ENCODE data around the gene NBEAL1.

NBEAL1 gene

GRCh38 chr2:203014456-203015199, at the start of gene NBEAL1 (continued):
- TF ChIP-seq ZSCAN23 (tag by site-specific recombination; IDR thresholded peaks at IDR 0.05) (no peak), ZNF768 (tag by site-specific recombination; IDR thresholded peaks at IDR 0.05) (no peak), ZNF302 (tag by site-specific recombination; IDR thresholded peaks at IDR 0.05; ENCODE audit: low read depth) (no peak), ZBTB10 (tag by site-specific recombination; IDR thresholded peaks at IDR 0.05) (peak; percentile 61; the same call in 1 of the 2 replicates), ZNF629 (tag by site-specific recombination; IDR thresholded peaks at IDR 0.05) (peak; percentile 99), ZNF692 (tag by site-specific recombination; IDR thresholded peaks at IDR 0.05) (no peak), ZNF423 (tag by site-specific recombination; IDR thresholded peaks at IDR 0.05) (no peak), AEBP2 (tag by site-specific recombination; IDR thresholded peaks at IDR 0.05; ENCODE audit: borderline replicate concordance) (no peak), ZNF394 (tag by site-specific recombination; IDR thresholded peaks at IDR 0.05; ENCODE audit: borderline replicate concordance) (no peak), ZNF175 (tag by site-specific recombination; IDR thresholded peaks at IDR 0.05) (no peak), ZNF530 (tag by site-specific recombination; IDR thresholded peaks at IDR 0.05; ENCODE audit: low read depth) (no peak), ZBTB6 (tag by site-specific recombination; IDR thresholded peaks at IDR 0.05) (0 out of 2 replicates have a peak, but pooled peaks have one; percentile 35), ZNF777 (tag by site-specific recombination; IDR thresholded peaks at IDR 0.05; ENCODE audit: borderline replicate concordance) (peak; percentile 99), ZNF548 (tag by site-specific recombination; IDR thresholded peaks at IDR 0.05) (no peak), ZNF112 (tag by site-specific recombination; IDR thresholded peaks at IDR 0.05) (no peak), PATZ1 (tag by site-specific recombination; IDR thresholded peaks at IDR 0.05) (peak; percentile 75), ZNF658 (tag by site-specific recombination; IDR thresholded peaks at IDR 0.05) (no peak), ZNF341 (tag by site-specific recombination; IDR thresholded peaks at IDR 0.05; ENCODE audit: low read depth) (no peak), ZNF37A (tag by site-specific recombination; IDR thresholded peaks at IDR 0.05) (no peak), ZNF560 (tag by site-specific recombination; IDR thresholded peaks at IDR 0.05; ENCODE audit: borderline replicate concordance) (no peak), ZNF221 (tag by site-specific recombination; IDR thresholded peaks at IDR 0.05; ENCODE audit: borderline replicate concordance) (no peak), ZNF549 (tag by site-specific recombination; IDR thresholded peaks at IDR 0.05) (no peak), PRDM6 (tag by site-specific recombination; IDR thresholded peaks at IDR 0.05) (peak; percentile 51; the same call in 1 of the 2 replicates), PBX3 (CRISPR knock-in tag; IDR thresholded peaks at IDR 0.05) (peak; percentile 53; the same call in 1 of the 2 replicates), ZNF362 (tag by site-specific recombination; IDR thresholded peaks at IDR 0.05) (no peak), ZXDB (tag by site-specific recombination; IDR thresholded peaks at IDR 0.05) (peak; percentile 76)
